ENCODE data around the gene FHAD1. TPM values are rescaled to one million over a fixed set of nuclear protein-coding genes. Genes with fewer than 3 reads are reported as not detected.

The FHAD1 gene
- total RNA-seq, 1 experiment from 2014 or later: 1.9 TPM

DNA sequence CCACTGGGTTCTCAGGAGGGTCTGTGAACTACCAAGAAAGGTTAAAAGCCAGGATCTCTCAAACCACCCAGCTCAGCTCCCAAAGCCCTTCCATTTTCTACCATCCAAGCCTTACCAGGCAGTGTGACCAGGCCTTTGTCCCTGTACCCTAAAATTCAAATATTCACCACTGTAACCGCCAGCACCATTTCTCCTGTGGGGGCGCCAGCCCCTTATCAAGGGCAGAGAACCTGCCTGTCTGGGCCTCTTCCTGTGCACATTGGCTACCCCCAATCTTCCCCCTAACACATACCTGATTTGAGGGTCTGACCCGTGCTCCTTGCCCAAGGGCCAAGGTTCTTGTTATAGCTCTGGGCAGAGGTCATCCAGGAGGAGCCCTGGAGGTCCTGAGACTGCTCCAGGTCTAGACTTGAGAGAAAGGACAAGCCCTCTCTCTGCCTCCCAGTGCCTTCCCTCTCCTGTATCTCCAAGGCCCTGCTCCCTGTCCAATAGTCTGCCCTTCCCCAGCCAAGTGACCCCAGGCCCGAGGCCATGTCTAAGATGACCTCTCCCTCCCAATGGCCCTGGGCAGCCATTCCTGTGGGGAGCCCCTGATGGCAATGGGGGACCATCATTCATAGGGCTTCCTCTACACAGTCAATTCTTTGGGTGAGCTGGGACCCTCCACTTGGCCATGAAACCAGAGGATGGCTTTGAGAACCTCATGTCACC, 78.5 kb downstream of the FHAD1 start:
- H3K23ac ChIP-seq (ENCODE audit: insufficient read length, low read depth, low read length): no peak overlapping the region
- no peak overlapping the region for H2BK12ac ChIP-seq (ENCODE audit: insufficient read length, low read depth, low read length)
- H2BK15ac ChIP-seq (ENCODE audit: low read depth, low read length): no peak overlapping the region
- Mint-ChIP-seq H3K9me3 (peaks cover 0 to under 1% of the 10 kb centered on the region in 2 experiments; a peak in 1 of 5 replicates), H3K36me3 (ENCODE audit: insufficient read depth in 1 of 3, low read depth in 3 of 3) (no peaks in the 10 kb centered on the region; a peak in 1 of 7 replicates), H3K4me3 (no peak overlapping the region), H3K27ac (no peak overlapping the region), H3K27me3 (ENCODE audit: low read depth) (peaks cover 14% of the 10 kb centered on the region), H3K4me1 (peaks cover 21 to 22% of the 10 kb centered on the region in 2 experiments)
- H3K27me3 ChIP-seq (ENCODE audit: insufficient read depth, low read length): no peaks in the 10 kb centered on the region; the same call in 1 of the 2 replicates
- no peak for DNase-seq
- TF ChIP-seq, protein P1, sequence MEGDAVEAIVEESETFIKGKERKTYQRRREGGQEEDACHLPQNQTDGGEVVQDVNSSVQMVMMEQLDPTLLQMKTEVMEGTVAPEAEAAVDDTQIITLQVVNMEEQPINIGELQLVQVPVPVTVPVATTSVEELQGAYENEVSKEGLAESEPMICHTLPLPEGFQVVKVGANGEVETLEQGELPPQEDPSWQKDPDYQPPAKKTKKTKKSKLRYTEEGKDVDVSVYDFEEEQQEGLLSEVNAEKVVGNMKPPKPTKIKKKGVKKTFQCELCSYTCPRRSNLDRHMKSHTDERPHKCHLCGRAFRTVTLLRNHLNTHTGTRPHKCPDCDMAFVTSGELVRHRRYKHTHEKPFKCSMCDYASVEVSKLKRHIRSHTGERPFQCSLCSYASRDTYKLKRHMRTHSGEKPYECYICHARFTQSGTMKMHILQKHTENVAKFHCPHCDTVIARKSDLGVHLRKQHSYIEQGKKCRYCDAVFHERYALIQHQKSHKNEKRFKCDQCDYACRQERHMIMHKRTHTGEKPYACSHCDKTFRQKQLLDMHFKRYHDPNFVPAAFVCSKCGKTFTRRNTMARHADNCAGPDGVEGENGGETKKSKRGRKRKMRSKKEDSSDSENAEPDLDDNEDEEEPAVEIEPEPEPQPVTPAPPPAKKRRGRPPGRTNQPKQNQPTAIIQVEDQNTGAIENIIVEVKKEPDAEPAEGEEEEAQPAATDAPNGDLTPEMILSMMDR (conservative IDR thresholded peaks at IDR 0.05): peak; percentile 42
- no peak overlapping the region for H2BK5ac ChIP-seq (ENCODE audit: insufficient read length, low read length)
- no peaks in the 10 kb centered on the region for H3K23me2 ChIP-seq (ENCODE audit: insufficient read length, low read depth, low read length, poor library complexity, severe bottlenecking)
- no peak overlapping the region for H3K56ac ChIP-seq (ENCODE audit: insufficient read length, low read depth, low read length)
- no peaks in the 10 kb centered on the region for H4K20me1 ChIP-seq (ENCODE audit: control insufficient read depth, insufficient read depth, insufficient read length)
- H4K8ac ChIP-seq (replicated peaks; ENCODE audit: insufficient read length, low read depth, low read length): no peak overlapping the region
- no peaks in the 10 kb centered on the region for H3K79me2 ChIP-seq (ENCODE audit: insufficient read depth, low read length)
- H3K9ac ChIP-seq (ENCODE audit: extremely low read depth, insufficient read length, low read length): no peak overlapping the region
- no peak overlapping the region for H2AK5ac ChIP-seq (ENCODE audit: insufficient read length, low read length)
- H3K14ac ChIP-seq (ENCODE audit: insufficient read depth, low read length): no peak overlapping the region
- no CpG with 5 or more reads among the region's 4 CpGs for WGBS (ENCODE audit: extremely low coverage, insufficient read length, low lambda C conversion rate)
- H3K4ac ChIP-seq (ENCODE audit: low read depth, low read length): no peak overlapping the region
- H3T11ph ChIP-seq (ENCODE audit: low read length): no peak overlapping the region
- no peak overlapping the region for H4K91ac ChIP-seq (ENCODE audit: insufficient read length, low read depth, low read length)
- H3K18ac ChIP-seq (ENCODE audit: insufficient read length, low read depth, low read length): no peak overlapping the region
- H4K5ac ChIP-seq (ENCODE audit: insufficient read length, low read depth, low read length): no peak overlapping the region
- H2BK120ac ChIP-seq (ENCODE audit: low read depth, low read length, poor library complexity, severe bottlenecking): no peak overlapping the region
- no peaks in the 10 kb centered on the region for H3K9me3 ChIP-seq (ENCODE audit: control insufficient read depth, low read depth, low read length)
- H3K4me2 ChIP-seq (ENCODE audit: insufficient read depth, insufficient read length, low read length): no peak overlapping the region
- H3K27ac ChIP-seq (ENCODE audit: insufficient read length, low read depth, low read length): no peak overlapping the region
- H3K4me1 ChIP-seq (ENCODE audit: insufficient read depth, low read length): peaks cover 7% of the 10 kb centered on the region; the same call in 1 of the 2 replicates
- H3K79me1 ChIP-seq (ENCODE audit: insufficient read depth, low read depth, low read length, poor library complexity, severe bottlenecking): no peaks in the 10 kb centered on the region
- no peak overlapping the region for H2BK20ac ChIP-seq (ENCODE audit: low read depth, low read length, poor library complexity, severe bottlenecking)
- H2AFZ ChIP-seq (ENCODE audit: low read length): no peak overlapping the region
